Measurements from ENCODE around the gene PLG.
A peak's percentile ranks its signal among the peaks of the same experiment; 100 is the strongest.
"Not testable (repeated sequence)": the region's sequence is repeated elsewhere in the genome, so short reads cannot be mapped to it uniquely, and the experiment has no call there.

Gene PLG

DNA sequence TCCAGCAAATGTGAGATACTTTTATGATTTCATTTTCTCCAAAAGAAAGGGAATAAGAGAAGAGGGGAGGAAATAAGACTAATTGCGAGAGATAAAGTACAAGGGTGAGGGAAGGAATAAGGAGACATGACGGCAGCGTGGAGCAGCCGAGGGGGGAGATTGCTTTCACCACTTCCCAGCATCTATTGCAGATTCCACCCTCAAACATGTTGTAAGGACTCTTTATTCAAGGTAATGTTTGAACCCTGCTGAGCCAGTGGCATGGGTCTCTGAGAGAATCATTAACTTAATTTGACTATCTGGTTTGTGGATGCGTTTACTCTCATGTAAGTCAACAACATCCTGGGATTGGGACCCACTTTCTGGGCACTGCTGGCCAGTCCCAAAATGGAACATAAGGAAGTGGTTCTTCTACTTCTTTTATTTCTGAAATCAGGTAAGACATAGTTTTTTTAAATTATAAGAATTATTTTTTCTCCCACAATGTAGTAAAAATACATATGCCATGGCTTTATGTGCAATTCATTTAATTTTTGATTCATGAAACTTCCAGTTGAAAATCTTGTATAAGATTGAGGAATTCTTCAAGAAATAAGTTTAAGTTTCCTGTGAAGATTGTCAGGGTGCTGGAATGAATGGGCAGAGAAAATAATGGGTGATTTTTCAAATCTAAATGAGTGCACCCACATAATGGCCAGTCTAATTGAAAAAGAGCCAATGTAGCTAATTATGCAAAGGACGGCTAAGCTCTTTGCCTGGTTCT, at the start of gene PLG:
PLG (plus strand) TSS at position 327 of the 763 bp plus-strand sequence; CDS start at position 388, 61 bp downstream.
- not testable (repeated sequence) for DNase-seq

- DNase-seq: no peak
These were observed 42.5 kb upstream of the PLG start for GRCh38 chr6:160659562-160659961.

DNA sequence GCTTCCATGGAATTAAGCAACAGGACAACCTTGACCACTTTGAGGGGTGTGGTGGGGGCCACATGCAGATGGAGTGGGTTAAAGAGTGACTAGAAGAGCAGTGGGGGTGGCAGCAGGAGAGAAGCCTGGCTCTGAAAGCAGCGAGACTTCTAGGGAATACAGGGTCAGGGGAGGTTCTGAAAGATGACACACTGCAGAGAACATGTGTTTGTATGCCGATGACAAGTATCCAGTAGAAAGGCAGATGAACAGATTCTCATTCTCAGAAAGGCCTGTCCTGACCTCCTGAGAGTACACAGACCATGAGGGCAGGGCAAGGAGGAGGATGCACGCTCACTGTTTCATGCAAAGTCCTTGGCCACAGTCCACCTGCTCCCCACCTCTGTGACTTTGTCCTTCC, 40.8 kb upstream of the PLG start:
- DNase-seq: no peak

DNA sequence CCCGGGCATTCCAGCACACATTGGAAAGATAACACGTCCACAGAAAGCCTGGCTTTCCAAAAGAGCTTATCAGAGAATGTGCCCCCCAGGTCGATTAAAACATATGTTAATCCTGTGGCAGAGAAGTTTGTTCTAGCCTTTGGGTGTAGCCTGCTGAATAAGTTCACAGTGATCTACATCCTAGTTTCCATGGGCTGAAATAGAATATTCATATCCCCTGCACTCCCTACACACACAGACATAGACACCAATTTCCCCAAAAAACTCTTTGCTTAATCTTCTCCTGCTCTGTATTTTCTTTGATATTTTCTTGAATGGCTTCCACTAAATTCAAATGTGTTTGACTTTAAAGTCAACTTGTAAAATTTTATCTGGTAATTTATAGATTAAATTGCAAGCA, 39.6 kb upstream of the PLG start:
- no peak for DNase-seq

DNA sequence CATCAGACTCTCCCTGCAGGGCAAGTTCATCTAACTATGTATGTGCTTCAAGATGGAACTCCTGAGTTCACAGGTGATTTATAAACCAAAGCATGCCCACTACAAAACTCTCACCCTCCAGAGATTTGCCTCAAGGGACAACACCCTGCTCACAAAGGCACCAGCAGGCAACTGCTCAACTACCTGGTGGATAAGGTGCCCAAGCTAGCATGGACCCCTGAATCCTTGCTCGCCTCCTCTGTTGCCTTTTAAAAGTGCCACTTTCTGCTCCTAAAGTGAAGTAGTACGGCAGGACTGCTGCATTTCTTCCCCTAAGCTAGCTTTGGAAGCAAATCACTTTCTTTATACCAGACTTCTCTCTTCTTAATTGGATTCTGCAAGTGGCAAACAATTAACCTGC, 39.2 kb upstream of the PLG start:
- no peak for DNase-seq

- not testable (repeated sequence) for DNase-seq
These were observed 37.8 kb upstream of the PLG start, which contains the start of gene LPA for GRCh38 chr6:160664198-160664597. Gene LPA, minus strand, starts transcription at chr6:160664275. Its CDS starts 61 bp downstream, at chr6:160664214.

- peak; percentile 68 for DNase-seq
These were observed 34.2 kb upstream of the PLG start for GRCh38 chr6:160667639-160668481.

- no peak for DNase-seq
These were observed 33.5 kb upstream of the PLG start for GRCh38 chr6:160668589-160668988.

DNA sequence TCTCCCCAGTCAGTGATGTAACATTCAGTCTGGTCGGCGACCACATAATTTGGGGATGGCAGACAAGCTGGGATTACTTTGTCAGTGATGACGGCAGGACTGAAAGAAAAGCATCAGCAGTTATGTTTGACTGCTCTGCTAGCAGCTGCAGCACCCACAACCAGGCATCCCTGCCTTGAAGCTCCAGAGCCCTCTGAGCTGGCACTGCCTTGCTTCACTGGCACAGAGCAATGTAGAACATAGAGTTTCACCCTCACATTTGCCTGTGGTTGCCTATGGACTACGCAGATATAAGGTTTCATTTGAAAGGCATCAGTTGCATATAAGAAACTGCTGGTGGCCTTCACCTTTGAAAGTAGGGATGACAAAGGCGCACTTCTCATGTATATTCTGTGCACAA, 25.6 kb upstream of the PLG start:
- not testable (repeated sequence) for DNase-seq

- no peak for DNase-seq
These were observed 23.8 kb upstream of the PLG start for GRCh38 chr6:160678230-160678629.

DNA sequence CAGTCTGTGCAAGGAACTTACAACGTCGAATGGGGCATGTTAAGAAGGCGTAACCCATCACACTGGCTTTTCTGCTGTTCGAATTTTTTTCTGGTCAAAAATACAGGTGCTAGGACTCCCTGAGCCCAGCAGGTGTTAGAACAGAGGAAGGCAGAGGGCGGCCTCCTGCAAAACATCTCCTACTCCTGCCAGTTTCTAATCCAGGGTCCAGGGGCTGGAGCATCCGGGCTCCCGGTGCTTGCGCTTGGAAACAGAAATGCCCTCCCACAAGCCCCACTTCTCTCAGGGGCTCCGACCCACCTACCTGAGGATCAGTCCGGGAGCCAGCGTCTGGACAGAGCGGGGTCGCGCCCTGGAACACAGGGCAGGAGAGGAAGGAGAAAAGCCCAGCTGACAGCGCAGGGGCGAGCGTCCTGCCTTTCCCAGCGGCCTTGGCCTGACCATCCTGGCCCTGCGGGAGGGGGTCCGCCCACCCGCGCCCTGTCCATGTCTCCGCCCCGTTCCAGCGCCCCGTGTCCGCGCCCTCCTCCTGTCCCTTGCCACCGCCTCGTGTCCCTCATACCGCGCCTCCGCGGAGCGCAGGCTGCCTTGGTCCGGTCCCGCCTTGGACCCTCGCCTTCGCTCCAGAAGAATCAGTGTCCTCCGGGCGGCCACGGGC, 23.2 kb upstream of the PLG start:
- DNase-seq: no peak

GRCh38 chr6:160679402-160679769, 22.7 kb upstream of the PLG start:
- no peak for DNase-seq

- not testable (repeated sequence) for DNase-seq
These were observed 16.8 kb upstream of the PLG start for GRCh38 chr6:160685101-160685761.

- DNase-seq: no peak
These were observed 16.1 kb upstream of the PLG start for GRCh38 chr6:160685762-160686450.

DNA sequence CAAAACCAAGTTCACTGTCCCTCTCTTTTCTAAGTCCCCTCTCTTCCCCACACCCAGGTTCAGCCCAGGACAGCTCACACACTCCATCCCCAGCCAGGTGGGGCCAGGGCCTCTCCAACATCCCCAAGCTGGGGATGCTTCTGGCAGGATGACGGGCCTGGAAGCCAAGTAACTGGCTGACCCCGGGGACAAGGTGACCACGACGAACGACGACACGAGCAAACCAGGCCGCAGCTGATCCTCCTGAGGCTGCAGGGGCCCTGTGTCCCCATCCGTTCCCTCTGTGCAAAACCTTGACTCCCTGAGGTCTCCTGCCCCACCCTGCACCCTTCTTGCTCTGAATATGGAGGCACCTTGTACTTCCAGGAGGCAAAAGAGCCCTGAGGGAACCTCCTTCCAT, 11.6 kb upstream of the PLG start:
- DNase-seq: no peak

DNA sequence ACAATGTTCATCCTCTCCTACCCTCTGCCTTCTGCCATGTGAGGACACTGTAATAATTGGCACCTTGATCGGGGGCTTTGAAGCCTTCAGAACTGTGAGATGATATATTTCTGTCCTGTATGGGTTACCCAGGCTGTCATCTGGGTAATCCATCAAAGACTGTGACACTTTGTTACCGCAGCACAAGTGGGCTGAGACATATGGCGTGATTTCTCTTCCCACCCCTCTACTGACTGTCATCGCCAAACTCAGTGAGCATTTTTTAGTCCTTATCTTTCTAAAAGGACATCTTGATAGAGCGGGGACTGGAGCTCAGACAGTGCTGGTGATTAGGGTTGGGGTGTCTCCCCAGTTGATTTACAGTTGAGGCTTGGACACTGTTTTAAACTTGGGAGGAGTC, 10.4 kb upstream of the PLG start:
- DNase-seq: no peak

DNA sequence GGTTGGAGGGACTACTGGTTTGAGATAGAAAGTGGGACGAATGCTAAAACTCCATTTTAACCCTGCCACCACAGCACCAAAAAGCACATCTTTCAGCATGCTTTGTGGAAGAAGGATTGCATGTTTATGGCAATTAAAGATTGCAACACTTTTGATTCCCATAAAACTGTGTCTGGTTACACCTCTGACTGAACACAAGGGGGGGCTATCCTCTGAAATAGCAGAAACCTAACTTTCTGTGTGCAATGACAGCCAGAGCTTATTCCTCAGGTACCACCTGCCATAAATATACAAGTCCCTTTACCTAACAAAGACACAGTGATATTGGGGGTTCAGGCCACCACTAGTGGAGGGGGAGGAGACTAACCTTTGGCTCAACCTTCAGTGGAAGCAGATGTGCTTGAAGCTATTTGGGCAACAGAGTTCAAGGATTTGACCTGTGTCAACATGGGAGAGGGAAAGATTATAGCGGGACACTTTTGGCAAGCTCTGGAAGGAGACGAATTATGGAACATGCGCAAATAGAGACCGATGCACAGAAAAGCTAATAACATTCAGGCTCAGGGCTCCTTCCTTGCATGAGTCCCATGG, 9.6 kb upstream of the PLG start:
- no peak for DNase-seq

DNA sequence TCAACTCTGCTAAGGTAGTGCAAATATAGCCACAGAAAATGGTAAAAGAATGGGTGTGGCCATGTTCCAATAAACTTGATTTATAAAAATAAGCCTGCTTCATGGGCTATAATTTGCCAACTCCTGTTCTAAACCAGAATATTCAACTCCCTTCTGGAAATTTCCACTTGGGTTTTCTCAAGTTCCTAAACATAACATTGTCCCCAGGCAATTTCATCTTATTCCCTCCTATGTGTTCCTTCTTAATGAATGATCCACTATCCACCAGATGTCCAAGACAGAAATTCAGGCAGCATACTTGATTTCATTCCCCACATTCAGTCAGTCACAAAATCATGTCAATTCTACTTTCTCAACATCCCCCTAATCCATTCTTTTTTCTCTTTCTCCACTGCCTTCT, 7.0 kb upstream of the PLG start:
- not testable (repeated sequence) for DNase-seq

DNA sequence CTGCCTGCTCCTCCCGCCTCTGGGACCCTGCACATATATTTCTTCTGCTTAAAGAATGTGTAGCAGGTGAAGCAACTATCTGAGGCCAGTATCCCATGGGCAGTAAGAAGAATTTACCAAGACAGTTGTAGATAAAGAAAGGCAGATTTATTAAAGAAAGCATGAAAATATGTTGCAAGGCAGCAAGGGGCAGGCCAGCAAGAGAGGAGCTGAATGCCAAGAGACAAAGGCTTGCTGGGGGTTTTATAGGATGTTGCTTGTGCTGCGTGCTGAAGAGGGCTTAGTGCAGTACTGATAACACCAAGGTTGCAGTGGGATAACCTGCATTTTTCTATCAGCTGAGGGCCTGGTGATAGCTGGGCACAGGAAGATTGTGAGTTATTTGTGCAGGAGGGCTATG, 6.4 kb upstream of the PLG start:
- not testable (repeated sequence) for DNase-seq

DNA sequence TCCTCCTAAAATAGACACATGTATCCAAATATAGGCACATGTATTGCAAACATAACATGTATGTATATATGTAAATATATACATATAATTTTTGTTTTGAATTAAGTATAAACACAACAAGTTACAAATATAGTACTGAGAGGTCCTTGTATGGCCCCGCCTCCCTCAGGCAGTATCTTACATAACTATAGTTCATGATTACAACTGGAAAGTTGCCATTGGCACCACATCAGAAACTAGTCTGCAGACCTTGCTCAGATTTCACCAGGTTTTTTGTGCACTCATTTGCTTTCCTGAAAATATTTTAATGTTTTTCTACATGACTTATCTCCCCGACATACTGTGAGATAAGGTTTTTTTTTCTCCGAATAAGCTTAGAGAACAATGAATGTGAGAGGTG, 5.2 kb upstream of the PLG start:
- not testable (repeated sequence) for DNase-seq

GRCh38 chr6:160697826-160698225, 4.2 kb upstream of the PLG start:
- no peak for DNase-seq

DNA sequence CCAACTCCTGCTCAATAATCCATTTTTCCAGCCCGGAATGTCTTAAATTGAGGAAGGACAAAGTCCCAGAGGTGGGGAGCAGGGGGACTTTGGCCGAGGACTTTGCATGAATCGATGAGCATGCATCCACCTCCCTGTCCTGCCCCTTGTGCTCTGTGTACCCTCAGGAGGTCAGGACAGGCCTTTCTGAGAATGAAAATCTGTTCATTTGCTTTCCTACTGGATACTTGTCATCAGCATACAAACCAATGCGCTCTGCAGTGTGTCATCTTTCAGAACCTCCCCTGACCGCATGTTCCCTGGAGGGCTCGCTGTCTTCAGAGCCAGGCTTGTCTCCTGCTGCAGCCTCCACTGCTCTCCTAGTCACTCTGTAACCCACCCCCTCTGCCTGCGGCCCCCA, 2.6 kb downstream of the PLG start:
- DNase-seq: not testable (repeated sequence)
